IPS-11a (cell line): ENCODE measurements around the gene MAMDC2.

Experiments
- H3K4me3 ChIP-seq: one replicate; pipeline ENCODE4 v1.5.1; 2013; ENCODE audit warnings: low read depth, low read length, control low read depth

The MAMDC2 gene

GRCh38 chr9:70105147-70105546 is 61.5 kb downstream of the MAMDC2 start:
- no peak overlapping the region for H3K4me3 ChIP-seq

- no peak overlapping the region for H3K4me3 ChIP-seq
Observed at GRCh38 chr9:70106571-70106970, 62.9 kb downstream of the MAMDC2 start.

GRCh38 chr9:70107558-70107957 is 63.9 kb downstream of the MAMDC2 start:
- no peak overlapping the region for H3K4me3 ChIP-seq

GRCh38 chr9:70108181-70108580 is 64.5 kb downstream of the MAMDC2 start:
- H3K4me3 ChIP-seq, result no peak overlapping the region

GRCh38 chr9:70110194-70111041 is 66.8 kb downstream of the MAMDC2 start:
- no peak overlapping the region for H3K4me3 ChIP-seq

GRCh38 chr9:70111042-70111602 is 67.5 kb downstream of the MAMDC2 start:
- H3K4me3 ChIP-seq, result no peak overlapping the region

GRCh38 chr9:70111641-70112236 is 68.1 kb downstream of the MAMDC2 start:
- no peak overlapping the region for H3K4me3 ChIP-seq

GRCh38 chr9:70112981-70113380 is 69.3 kb downstream of the MAMDC2 start:
- no peak overlapping the region for H3K4me3 ChIP-seq

GRCh38 chr9:70113403-70114022 is 69.9 kb downstream of the MAMDC2 start:
- H3K4me3 ChIP-seq, result no peak overlapping the region

- no peak overlapping the region for H3K4me3 ChIP-seq
Observed at GRCh38 chr9:70114898-70115297, 71.2 kb downstream of the MAMDC2 start.

- no peak overlapping the region for H3K4me3 ChIP-seq
Observed at GRCh38 chr9:70117835-70118319, 74.2 kb downstream of the MAMDC2 start.

GRCh38 chr9:70119786-70120185 is 76.1 kb downstream of the MAMDC2 start:
- no peak overlapping the region for H3K4me3 ChIP-seq

- no peak overlapping the region for H3K4me3 ChIP-seq
Observed at GRCh38 chr9:70120834-70121510, 77.3 kb downstream of the MAMDC2 start.

GRCh38 chr9:70121818-70122436 is 78.3 kb downstream of the MAMDC2 start:
- H3K4me3 ChIP-seq, result no peak overlapping the region

- H3K4me3 ChIP-seq, result no peak overlapping the region
Observed at GRCh38 chr9:70123695-70124094, 80.0 kb downstream of the MAMDC2 start.

GRCh38 chr9:70125621-70126263 is 82.1 kb downstream of the MAMDC2 start:
- H3K4me3 ChIP-seq, result no peak overlapping the region

GRCh38 chr9:70127036-70127435 is 83.4 kb downstream of the MAMDC2 start:
- H3K4me3 ChIP-seq, result no peak overlapping the region

GRCh38 chr9:70127540-70128416 is 84.1 kb downstream of the MAMDC2 start:
- no peak overlapping the region for H3K4me3 ChIP-seq

- no peak overlapping the region for H3K4me3 ChIP-seq
Observed at GRCh38 chr9:70130266-70130665, 86.6 kb downstream of the MAMDC2 start.
